CMK (cell line): ENCODE measurements around the gene HYDIN.

ENCODE experiments used
- DNase-seq: peaks from one replicate; pipeline ENCODE4 v3.0.0-alpha.2; 2010; ENCODE audit warnings: low read depth

Gene HYDIN

GRCh38 chr16:71230122-71230845 lies at the start of gene HYDIN:
HYDIN (minus strand) TSS chr16:71230722; CDS start chr16:71186895, 43,827 bp downstream.
- DNase-seq = no peak

- no peak for DNase-seq
Measured at GRCh38 chr16:71276589-71277334, 46.2 kb upstream of the HYDIN start.

- no peak for DNase-seq
Measured at GRCh38 chr16:71273384-71273783, 42.9 kb upstream of the HYDIN start.

DNA sequence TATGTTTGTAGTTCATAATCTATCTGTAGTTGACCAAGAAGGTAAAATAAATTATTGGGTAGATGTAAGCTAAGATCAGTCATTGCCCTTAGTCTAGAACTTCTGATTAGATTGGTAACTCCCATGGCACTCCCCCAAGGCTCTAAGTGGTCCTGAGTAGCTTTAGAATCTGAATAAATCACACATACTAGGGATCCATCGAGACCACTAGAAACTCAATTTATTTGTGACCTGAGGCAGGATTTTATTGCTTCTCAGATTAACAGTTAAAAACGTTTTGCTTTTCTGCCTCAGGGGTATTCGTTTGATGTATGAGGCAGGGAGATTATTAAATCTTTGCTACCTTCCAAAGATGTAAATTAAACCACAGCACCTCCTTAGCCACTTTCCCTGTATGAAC lies 33.8 kb upstream of the HYDIN start:
- no peak for DNase-seq

DNA sequence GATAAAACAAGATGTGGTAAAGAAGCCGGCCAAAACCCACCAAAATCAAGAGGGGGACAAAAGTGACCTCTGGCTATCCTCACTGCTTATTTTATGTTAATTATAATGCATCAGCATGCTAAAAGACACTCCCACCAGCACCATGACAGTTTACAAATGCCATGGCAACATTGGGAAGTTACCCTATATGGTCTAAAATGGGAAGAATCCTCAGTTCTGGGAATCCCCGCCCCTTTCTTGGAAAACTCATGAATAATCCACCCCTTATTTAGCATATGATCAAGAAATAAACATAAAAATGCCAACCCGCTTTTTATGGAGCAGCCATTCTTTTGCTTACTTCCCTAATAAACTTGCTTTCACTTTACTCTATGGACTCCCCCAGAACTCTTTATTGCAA lies 33.1 kb upstream of the HYDIN start:
- no peak for DNase-seq

DNA sequence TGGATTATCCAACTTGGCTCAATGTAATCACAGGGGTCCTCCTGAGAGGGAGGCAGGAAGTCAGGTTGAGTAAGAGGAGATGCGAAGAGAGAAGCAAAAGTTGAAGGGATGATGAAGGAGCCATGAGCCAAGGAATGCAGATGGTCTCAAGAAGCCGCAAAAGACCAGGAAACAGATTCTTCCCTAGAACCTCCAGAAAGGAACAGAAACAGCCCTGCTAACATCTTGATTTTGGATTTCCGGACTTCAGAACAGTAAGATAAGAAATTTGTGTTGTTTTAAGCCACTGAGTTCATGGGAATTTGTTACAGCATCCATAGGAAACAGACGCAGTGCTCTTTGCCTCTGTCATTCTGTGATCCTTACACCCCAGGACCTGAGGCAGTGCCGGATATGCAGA lies 31.9 kb upstream of the HYDIN start:
- DNase-seq = no peak

DNA sequence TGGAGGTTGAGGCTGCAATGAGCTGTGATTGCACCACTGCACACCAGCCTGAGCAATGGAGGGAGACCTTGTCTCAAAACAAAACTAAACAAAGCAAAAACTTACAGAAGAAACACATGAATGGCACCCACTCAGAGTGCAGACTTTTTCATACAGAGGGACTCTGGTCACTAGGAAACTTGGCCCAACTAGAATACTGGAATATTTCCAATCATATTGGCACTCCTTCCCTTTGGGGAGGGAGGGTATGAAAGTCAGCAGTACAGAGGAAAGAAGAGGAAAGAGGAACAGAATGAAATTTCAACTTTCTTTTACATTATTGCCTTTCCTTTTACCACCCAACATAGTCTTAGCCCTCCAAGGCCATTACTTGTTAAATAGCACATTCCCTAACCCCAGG lies 30.5 kb upstream of the HYDIN start:
- DNase-seq = no peak

- no peak for DNase-seq
Measured at GRCh38 chr16:71259086-71259485, 28.6 kb upstream of the HYDIN start.

- no peak for DNase-seq
Measured at GRCh38 chr16:71258372-71258771, 27.9 kb upstream of the HYDIN start.

GRCh38 chr16:71257768-71258167 lies 27.2 kb upstream of the HYDIN start:
- no peak for DNase-seq

GRCh38 chr16:71255721-71256120 lies 25.2 kb upstream of the HYDIN start:
- DNase-seq = no peak

GRCh38 chr16:71254832-71255525 lies 24.5 kb upstream of the HYDIN start:
- DNase-seq = no peak

GRCh38 chr16:71250461-71251235 lies 20.1 kb upstream of the HYDIN start:
- no peak for DNase-seq

GRCh38 chr16:71249399-71249798 lies 18.9 kb upstream of the HYDIN start:
- no peak for DNase-seq

DNA sequence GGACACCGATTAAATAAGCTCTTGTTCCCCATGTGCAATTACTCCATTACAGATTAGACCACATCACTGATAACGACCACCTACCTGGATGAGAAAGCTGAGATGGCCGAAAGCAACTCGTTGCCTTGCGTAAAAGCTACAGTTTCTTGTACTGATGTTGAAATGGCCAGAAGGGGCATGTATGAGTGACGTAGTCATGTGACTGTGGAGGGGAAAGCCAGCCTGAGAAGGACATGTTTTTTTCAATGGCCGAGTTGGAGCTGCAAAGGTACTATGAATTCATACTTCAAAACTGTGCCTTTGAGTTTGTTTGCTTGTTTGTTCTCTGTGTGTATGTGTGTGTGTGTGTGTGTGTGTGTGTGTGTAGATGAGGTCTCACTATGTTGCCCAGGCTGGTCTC lies 17.0 kb upstream of the HYDIN start:
- DNase-seq = no peak

- DNase-seq = no peak
Measured at GRCh38 chr16:71246309-71246708, 15.8 kb upstream of the HYDIN start.

GRCh38 chr16:71244521-71244920 lies 14.0 kb upstream of the HYDIN start:
- DNase-seq = no peak

GRCh38 chr16:71242601-71243000 lies 12.1 kb upstream of the HYDIN start:
- no peak for DNase-seq

GRCh38 chr16:71242036-71242435 lies 11.5 kb upstream of the HYDIN start:
- DNase-seq = no peak

- no peak for DNase-seq
Measured at GRCh38 chr16:71229344-71229743, 1.2 kb downstream of the HYDIN start.

DNA sequence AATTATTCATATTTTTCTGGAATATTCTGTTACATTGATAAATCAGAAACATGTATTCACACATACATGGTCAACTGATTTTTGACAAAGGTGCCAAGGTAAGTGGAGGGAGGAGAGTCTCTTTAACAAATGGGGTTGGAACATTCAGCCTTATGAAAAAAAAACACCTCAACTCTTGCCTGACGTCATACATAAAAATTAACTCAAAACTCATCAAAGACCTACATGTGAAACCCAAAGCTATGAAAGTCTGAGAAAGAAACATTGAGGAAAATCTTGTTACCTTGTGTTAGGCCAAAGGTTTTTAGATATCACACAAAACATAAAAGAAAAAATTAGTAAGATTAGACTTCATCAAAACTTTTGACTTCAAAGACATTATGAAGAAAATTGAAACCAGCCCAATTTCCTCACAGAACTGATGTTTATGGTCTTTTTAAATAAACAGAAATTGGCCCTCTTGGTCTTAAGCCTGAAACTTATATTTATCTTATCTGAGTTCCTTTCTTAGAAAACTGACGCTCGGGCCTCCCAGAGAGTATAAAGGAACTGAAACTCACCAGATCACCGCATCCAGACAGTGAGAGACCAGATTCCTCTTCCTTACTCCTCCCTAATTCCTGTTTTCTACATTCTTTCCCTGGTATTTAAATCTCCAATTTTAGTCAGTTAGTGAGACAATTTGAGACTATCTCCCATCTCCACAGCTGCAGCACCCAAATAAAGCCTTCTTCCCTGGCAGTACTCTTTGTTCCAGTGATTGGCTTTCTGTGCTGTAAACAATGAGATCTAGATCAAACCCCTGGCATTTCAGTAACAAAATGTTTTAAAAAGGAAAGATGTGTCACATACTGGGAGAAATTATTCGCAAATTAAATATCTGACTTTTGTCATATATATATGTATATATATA lies 4.0 kb downstream of the HYDIN start:
- no peak for DNase-seq
